ENCODE data around the gene BPTF. TPM values are rescaled to one million over a fixed set of nuclear protein-coding genes. Genes with fewer than 3 reads are reported as not detected.
"Not testable (repeated sequence)": the region's sequence is repeated elsewhere in the genome, so short reads cannot be mapped to it uniquely, and the experiment has no call there.

BPTF gene
- polyA plus RNA-seq, 1 experiment: 34.8 TPM

- H3K36me3 ChIP-seq (ENCODE audit: control insufficient read depth, insufficient read depth, low read length): peaks cover 5% of the 10 kb centered on the region
- no peaks in the 10 kb centered on the region for H3K27me3 ChIP-seq (ENCODE audit: control insufficient read depth, insufficient read depth, low read length)
- no peak for DNase-seq (ENCODE audit: low read depth)
- ChIA-PET CTCF (interaction anchor here (1.1 kb wide), 1 partner anchor 37 kb away, joined by 3 read pairs; no protein-coding TSS in a partner anchor), POLR2A (no interaction called here)
- H3K4me3 ChIP-seq (ENCODE audit: low read depth, low read length): no peak overlapping the region
- no peak for TF ChIP-seq CTCF (IDR thresholded peaks at IDR 0.05; ENCODE audit: insufficient read depth, low read depth, low read length)
These were observed 149.3 kb downstream of the BPTF start for GRCh38 chr17:67974598-67975066.

- POLR2A ChIA-PET; H3K27me3 ChIP-seq (ENCODE audit: control insufficient read depth, insufficient read depth, low read length): not testable (repeated sequence)
- CTCF ChIA-PET: interaction anchor here (0.6 kb wide), 1 partner anchor 28 kb away, joined by 3 read pairs; no protein-coding TSS in a partner anchor
These were observed 151.0 kb downstream of the BPTF start for GRCh38 chr17:67976306-67976705.

DNA sequence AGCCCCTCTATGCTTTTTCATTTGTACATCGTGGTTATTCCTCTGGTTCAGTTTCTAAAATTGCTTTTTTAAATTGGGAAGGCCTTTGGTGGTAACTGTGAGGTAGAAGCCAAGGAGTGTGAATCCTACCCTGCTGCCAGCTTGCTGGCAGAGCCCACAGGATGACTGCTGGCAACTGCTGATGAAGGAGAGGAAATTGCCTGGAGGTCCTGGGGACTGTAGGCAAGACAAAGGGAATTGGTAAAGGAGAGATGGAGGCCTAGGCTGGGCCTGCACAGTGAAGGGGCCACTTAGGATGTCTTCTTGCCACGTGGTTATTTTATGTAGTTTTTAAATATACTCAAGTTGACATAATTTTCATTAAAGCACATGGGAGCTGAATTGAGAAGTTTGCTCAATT is 155.2 kb downstream of the BPTF start:
- TF ChIP-seq CTCF (IDR thresholded peaks at IDR 0.05; ENCODE audit: insufficient read depth, low read depth, low read length): no peak
- H3K4me3 ChIP-seq (ENCODE audit: low read depth, low read length): no peak overlapping the region
- H3K27me3 ChIP-seq (ENCODE audit: control insufficient read depth, insufficient read depth, low read length): no peaks in the 10 kb centered on the region
- ChIA-PET CTCF (no interaction called here), POLR2A (interaction anchor here (0.6 kb wide), 1 partner anchor 13 kb away, joined by 3 read pairs; no protein-coding TSS in a partner anchor)
- DNase-seq (ENCODE audit: low read depth): no peak
- peaks cover 1% of the 10 kb centered on the region; the same call in 1 of the 2 replicates for H3K36me3 ChIP-seq (ENCODE audit: control insufficient read depth, insufficient read depth, low read length)

More at GRCh38 chr17:67976306-67976705, 151.0 kb downstream of the BPTF start:
- not testable (repeated sequence) for H3K4me3 ChIP-seq (ENCODE audit: low read depth, low read length); H3K36me3 ChIP-seq (ENCODE audit: control insufficient read depth, insufficient read depth, low read length); DNase-seq (ENCODE audit: low read depth)

- H3K36me3 ChIP-seq (ENCODE audit: control insufficient read depth, insufficient read depth, low read length); CTCF ChIA-PET: not testable (repeated sequence)
These were observed 155.6 kb downstream of the BPTF start for GRCh38 chr17:67980883-67981282.

DNA sequence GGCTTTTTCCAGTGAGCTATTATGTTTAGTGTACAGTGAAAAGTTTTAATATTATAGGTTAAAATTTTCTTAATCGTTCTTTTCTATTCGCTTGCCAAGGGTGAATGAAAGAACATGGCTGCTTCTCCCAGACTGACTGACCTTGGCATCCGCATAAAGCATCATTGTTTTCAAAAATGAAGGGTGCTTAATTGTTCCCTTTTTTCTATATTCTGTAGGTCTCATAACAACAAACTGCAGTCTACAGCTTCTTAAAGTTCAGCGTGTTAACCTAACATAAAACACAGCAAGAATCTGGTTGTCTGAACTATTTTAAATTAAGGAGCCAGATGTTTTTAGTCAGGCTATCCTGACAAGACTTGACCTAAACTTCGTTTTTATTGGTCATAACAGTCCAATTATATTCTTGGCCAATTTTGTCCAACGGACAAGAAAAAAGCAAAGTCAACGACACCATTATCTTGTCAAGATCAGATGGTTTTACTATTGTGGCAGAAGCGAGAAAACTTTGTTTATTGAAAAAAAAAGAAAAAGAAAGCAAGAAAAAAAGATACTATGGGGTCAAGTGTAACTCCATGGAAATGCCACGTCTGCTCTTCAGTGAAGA is 156.8 kb downstream of the BPTF start:
- no peaks in the 10 kb centered on the region; the same call in 1 of the 2 replicates for H3K36me3 ChIP-seq (ENCODE audit: control insufficient read depth, insufficient read depth, low read length)
- CTCF ChIA-PET: interaction anchor here (0.6 kb wide), 1 partner anchor 207 kb away, joined by 5 read pairs; no protein-coding TSS in a partner anchor
- no peak overlapping the region for H3K4me3 ChIP-seq (ENCODE audit: low read depth, low read length)
- H3K27me3 ChIP-seq (ENCODE audit: control insufficient read depth, insufficient read depth, low read length): no peaks in the 10 kb centered on the region
- POLR2A ChIA-PET: no interaction called here
- peak; percentile 33 for DNase-seq (ENCODE audit: low read depth)
- no peak for TF ChIP-seq CTCF (IDR thresholded peaks at IDR 0.05; ENCODE audit: insufficient read depth, low read depth, low read length)

More at GRCh38 chr17:67980883-67981282, 155.6 kb downstream of the BPTF start:
- H3K4me3 ChIP-seq (ENCODE audit: low read depth, low read length); H3K27me3 ChIP-seq (ENCODE audit: control insufficient read depth, insufficient read depth, low read length); POLR2A ChIA-PET; DNase-seq (ENCODE audit: low read depth): not testable (repeated sequence)

DNA sequence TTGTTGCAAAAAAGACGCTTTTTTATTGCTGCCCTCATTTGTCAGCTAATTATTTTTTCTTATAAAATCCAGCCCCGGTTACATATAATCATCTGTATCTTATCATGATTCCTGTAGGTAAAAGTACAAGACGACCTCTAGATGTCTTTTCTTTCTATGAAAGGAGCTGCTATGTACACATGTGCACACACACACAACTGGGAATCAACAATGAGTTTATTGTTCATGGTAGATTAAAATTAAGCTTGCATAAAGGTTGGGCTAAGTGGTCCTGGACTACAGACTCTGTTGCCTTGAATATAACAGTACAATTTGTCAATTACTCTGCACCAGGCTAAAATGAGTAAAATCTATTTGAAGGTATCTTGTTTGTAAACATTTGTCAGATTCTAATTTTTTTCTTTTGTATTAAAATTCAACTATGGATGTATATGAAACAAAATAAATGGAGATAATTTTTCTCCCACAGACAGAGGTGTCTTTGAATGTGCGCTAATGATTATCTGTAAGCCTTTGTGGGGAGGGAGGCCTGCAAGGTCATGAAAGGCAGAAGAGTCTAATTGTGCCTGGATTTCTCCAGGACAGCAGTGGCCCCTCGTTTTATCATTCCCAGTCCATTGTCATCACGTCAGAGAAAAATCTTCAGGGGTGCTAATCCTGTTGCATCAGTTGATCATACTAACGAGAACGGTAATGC is 157.5 kb downstream of the BPTF start:
- TF ChIP-seq CTCF (IDR thresholded peaks at IDR 0.05; ENCODE audit: insufficient read depth, low read depth, low read length): no peak
- H3K36me3 ChIP-seq (ENCODE audit: control insufficient read depth, insufficient read depth, low read length): no peaks in the 10 kb centered on the region; the same call in 1 of the 2 replicates
- no peak for DNase-seq (ENCODE audit: low read depth)
- H3K4me3 ChIP-seq (ENCODE audit: low read depth, low read length): no peak overlapping the region
- ChIA-PET CTCF (no interaction called here), POLR2A (no interaction called here)
- no peaks in the 10 kb centered on the region for H3K27me3 ChIP-seq (ENCODE audit: control insufficient read depth, insufficient read depth, low read length)

Measured in BJ (cell line).